HG02943 (cell line): ENCODE measurements around the gene EPS15.
"Not testable (repeated sequence)": the region's sequence is repeated elsewhere in the genome, so short reads cannot be mapped to it uniquely, and the experiment has no call there.

ENCODE experiments used
- ATAC-seq: cut with Tn5 transposase; IDR thresholded peaks from one replicate; pipeline ENCODE4 v1.9.1; 2021; ENCODE audit warnings: mild to moderate bottlenecking, low read depth, moderate library complexity; ENCODE audit not compliant: unreplicated experiment

Gene EPS15

GRCh38 chr1:51474832-51475620, 44.0 kb downstream of the EPS15 start:
- ATAC-seq = not testable (repeated sequence)

- no peak for ATAC-seq
These were observed 45.5 kb downstream of the EPS15 start for GRCh38 chr1:51473331-51474115.

GRCh38 chr1:51472359-51472758, 46.7 kb downstream of the EPS15 start:
- ATAC-seq = no peak

GRCh38 chr1:51469518-51469917, 49.5 kb downstream of the EPS15 start:
- ATAC-seq = no peak

- ATAC-seq = no peak
These were observed 54.2 kb downstream of the EPS15 start for GRCh38 chr1:51464828-51465227.

GRCh38 chr1:51463561-51463960, 55.5 kb downstream of the EPS15 start:
- no peak for ATAC-seq

GRCh38 chr1:51462289-51462688, 56.8 kb downstream of the EPS15 start:
- ATAC-seq = not testable (repeated sequence)

- no peak for ATAC-seq
These were observed 64.5 kb downstream of the EPS15 start for GRCh38 chr1:51454554-51454953.

GRCh38 chr1:51453010-51453409, 66.1 kb downstream of the EPS15 start:
- no peak for ATAC-seq

GRCh38 chr1:51448844-51449454, 70.1 kb downstream of the EPS15 start:
- not testable (repeated sequence) for ATAC-seq

- no peak for ATAC-seq
These were observed 73.5 kb downstream of the EPS15 start for GRCh38 chr1:51445351-51446090.

GRCh38 chr1:51444534-51445192, 74.4 kb downstream of the EPS15 start:
- no peak for ATAC-seq

- ATAC-seq = no peak
These were observed 75.0 kb downstream of the EPS15 start for GRCh38 chr1:51444096-51444495.

GRCh38 chr1:51443555-51443954, 75.5 kb downstream of the EPS15 start:
- no peak for ATAC-seq

GRCh38 chr1:51442616-51443015, 76.5 kb downstream of the EPS15 start:
- no peak for ATAC-seq

- ATAC-seq = no peak
These were observed 76.9 kb downstream of the EPS15 start for GRCh38 chr1:51442198-51442597.

- ATAC-seq = no peak
These were observed 79.2 kb downstream of the EPS15 start for GRCh38 chr1:51439895-51440294.

- ATAC-seq = no peak
These were observed 80.0 kb downstream of the EPS15 start for GRCh38 chr1:51439053-51439452.

- ATAC-seq = not testable (repeated sequence)
These were observed 81.7 kb downstream of the EPS15 start for GRCh38 chr1:51437391-51437790.

- ATAC-seq = no peak
These were observed 83.2 kb downstream of the EPS15 start for GRCh38 chr1:51435878-51436277.
